ENCODE data around the gene PSAT1.

GRCh38 chr9:78307360-78307759 lies 10.4 kb downstream of the PSAT1 start:
- no peak for TF ChIP-seq EZH2phosphoT487 (conservative IDR thresholded peaks at IDR 0.05; ENCODE audit: low read length)
- TF ChIP-seq, protein P1, sequence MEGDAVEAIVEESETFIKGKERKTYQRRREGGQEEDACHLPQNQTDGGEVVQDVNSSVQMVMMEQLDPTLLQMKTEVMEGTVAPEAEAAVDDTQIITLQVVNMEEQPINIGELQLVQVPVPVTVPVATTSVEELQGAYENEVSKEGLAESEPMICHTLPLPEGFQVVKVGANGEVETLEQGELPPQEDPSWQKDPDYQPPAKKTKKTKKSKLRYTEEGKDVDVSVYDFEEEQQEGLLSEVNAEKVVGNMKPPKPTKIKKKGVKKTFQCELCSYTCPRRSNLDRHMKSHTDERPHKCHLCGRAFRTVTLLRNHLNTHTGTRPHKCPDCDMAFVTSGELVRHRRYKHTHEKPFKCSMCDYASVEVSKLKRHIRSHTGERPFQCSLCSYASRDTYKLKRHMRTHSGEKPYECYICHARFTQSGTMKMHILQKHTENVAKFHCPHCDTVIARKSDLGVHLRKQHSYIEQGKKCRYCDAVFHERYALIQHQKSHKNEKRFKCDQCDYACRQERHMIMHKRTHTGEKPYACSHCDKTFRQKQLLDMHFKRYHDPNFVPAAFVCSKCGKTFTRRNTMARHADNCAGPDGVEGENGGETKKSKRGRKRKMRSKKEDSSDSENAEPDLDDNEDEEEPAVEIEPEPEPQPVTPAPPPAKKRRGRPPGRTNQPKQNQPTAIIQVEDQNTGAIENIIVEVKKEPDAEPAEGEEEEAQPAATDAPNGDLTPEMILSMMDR (IDR thresholded peaks at IDR 0.05; ENCODE audit: insufficient read depth, low read length, poor library complexity, severe bottlenecking), result no peak
